NCI-H82 treated with DMSO at 0.1 percent for 48 hours (cell line): ENCODE results near the gene CAPZB.

Experiments used
- DNase-seq: peaks from one replicate; lab custom pipeline; 2025; ENCODE audit not compliant: unreplicated experiment; lab: John Stamatoyannopoulos, UW

CAPZB gene

GRCh38 chr1:19449454-19450228 is 35.7 kb downstream of the CAPZB start:
- DNase-seq = no peak

GRCh38 chr1:19448491-19449439 is 36.6 kb downstream of the CAPZB start:
- no peak for DNase-seq

- no peak for DNase-seq
Measured at GRCh38 chr1:19447550-19447949, 37.8 kb downstream of the CAPZB start.

GRCh38 chr1:19445417-19446342 is 39.7 kb downstream of the CAPZB start:
- no peak for DNase-seq

GRCh38 chr1:19444296-19445021 is 40.9 kb downstream of the CAPZB start:
- no peak for DNase-seq

GRCh38 chr1:19443326-19443725 is 42.0 kb downstream of the CAPZB start:
- DNase-seq = no peak

- DNase-seq = no peak
Measured at GRCh38 chr1:19442154-19443096, 42.9 kb downstream of the CAPZB start.

GRCh38 chr1:19441048-19441780 is 44.1 kb downstream of the CAPZB start:
- no peak for DNase-seq

- no peak for DNase-seq
Measured at GRCh38 chr1:19439464-19440171, 45.7 kb downstream of the CAPZB start.

GRCh38 chr1:19438516-19439195 is 46.7 kb downstream of the CAPZB start:
- DNase-seq = no peak

GRCh38 chr1:19437891-19438294 is 47.4 kb downstream of the CAPZB start:
- DNase-seq = no peak

GRCh38 chr1:19436716-19437476 is 48.4 kb downstream of the CAPZB start:
- no peak for DNase-seq

GRCh38 chr1:19435851-19436455 is 49.4 kb downstream of the CAPZB start:
- no peak for DNase-seq

GRCh38 chr1:19435181-19435580 is 50.2 kb downstream of the CAPZB start:
- DNase-seq = no peak

GRCh38 chr1:19433719-19433998 is 51.7 kb downstream of the CAPZB start:
- DNase-seq = no peak

GRCh38 chr1:19432943-19433718 is 52.2 kb downstream of the CAPZB start:
- DNase-seq = peak; percentile 69
